GM23248 (cell line): Measurements from ENCODE around the gene SPATA25. TPM values are rescaled to one million over a fixed set of nuclear protein-coding genes. Genes with fewer than 3 reads are reported as not detected.
"Not testable (repeated sequence)": the region's sequence is repeated elsewhere in the genome, so short reads cannot be mapped to it uniquely, and the experiment has no call there.

ENCODE experiments used
- DNase-seq: peaks from one replicate; pipeline ENCODE4 v3.0.0-alpha.2; 2015
- H2AFZ ChIP-seq: fragments of 200-600 bp; sonication (generic); 2 replicates; pipeline ENCODE4 v1.6.1; 2016; ENCODE audit warnings: antibody characterized with exemption
- H3F3A ChIP-seq: fragments of 200-600 bp; sonication (generic); 2 replicates; pipeline ENCODE4 v1.6.1; 2016; ENCODE audit warnings: mild to moderate bottlenecking, antibody characterized with exemption, mixed run types; ENCODE audit not compliant: insufficient read depth
- H3K27ac ChIP-seq: fragments of 200-600 bp; sonication (generic); 2 replicates; pipeline ENCODE4 v1.5.1; 2016; ENCODE audit warnings: mild to moderate bottlenecking
- H3K27me3 ChIP-seq: fragments of 200-600 bp; sonication (generic); replicated peaks from 2 replicates; pipeline ENCODE4 v1.6.1; 2016; ENCODE audit warnings: mild to moderate bottlenecking; ENCODE audit not compliant: insufficient read depth
- H3K36me3 ChIP-seq: fragments of 200-600 bp; sonication (generic); 2 replicates; pipeline ENCODE4 v1.6.1; 2016; ENCODE audit warnings: low read depth, mild to moderate bottlenecking
- H3K4me1 ChIP-seq: fragments of 200-600 bp; sonication (generic); 2 replicates; pipeline ENCODE4 v1.6.1; 2016; ENCODE audit warnings: mild to moderate bottlenecking; ENCODE audit not compliant: insufficient read depth
- H3K4me2 ChIP-seq: fragments of 200-600 bp; sonication (generic); one replicate; pipeline ENCODE4 v1.6.1; 2016; ENCODE audit warnings: mild to moderate bottlenecking; ENCODE audit not compliant: unreplicated experiment
- H3K4me3 ChIP-seq: fragments of 200-600 bp; sonication (generic); 2 replicates; pipeline ENCODE4 v1.5.1; 2016; ENCODE audit warnings: mild to moderate bottlenecking
- H3K79me2 ChIP-seq: fragments of 200-600 bp; sonication (generic); 2 replicates; pipeline ENCODE4 v1.6.1; 2016; ENCODE audit warnings: mild to moderate bottlenecking; ENCODE audit not compliant: insufficient read depth
- H3K9ac ChIP-seq: fragments of 200-600 bp; sonication (generic); 2 replicates; pipeline ENCODE4 v1.6.1; 2016; ENCODE audit warnings: mild to moderate bottlenecking
- H3K9me2 ChIP-seq: fragments of 200-600 bp; sonication (generic); 2 replicates; pipeline ENCODE4 v1.6.1; 2016; ENCODE audit warnings: mixed run types, mild to moderate bottlenecking, moderate library complexity; ENCODE audit not compliant: insufficient read depth
- H3K9me3 ChIP-seq: fragments of 200-600 bp; sonication (generic); one replicate; pipeline ENCODE4 v1.6.1; 2017; ENCODE audit warnings: low read depth
- H4K20me1 ChIP-seq: fragments of 200-600 bp; sonication (generic); 2 replicates; pipeline ENCODE4 v1.6.0; 2016; ENCODE audit not compliant: insufficient read depth
- EZH2 ChIP-seq: fragments of 200-600 bp; sonication (generic); IDR thresholded peaks from 2 replicates; pipeline ENCODE4 v1.6.1; 2018; ENCODE audit warnings: antibody characterized with exemption, mild to moderate bottlenecking; ENCODE audit not compliant: insufficient read depth, poor library complexity, severe bottlenecking
- EZH2phosphoT487 ChIP-seq: fragments of 200-600 bp; sonication (generic); IDR thresholded peaks from 2 replicates; pipeline ENCODE4 v1.6.1; 2018; ENCODE audit warnings: antibody characterized with exemption, moderate library complexity, mild to moderate bottlenecking, low read depth; ENCODE audit not compliant: insufficient read depth
- WGBS, 2 experiments: methylation state at CpG; one replicate each; pipeline ENCODE4 v1.1.6; 2015 to 2017; ENCODE audit warnings: low lambda C conversion rate in 2 of 2, low coverage in 1 of 2; ENCODE audit errors: missing lambda C conversion rate in 2 of 2; 5-methylcytosine and 5-hydroxymethylcytosine counted together
- in situ Hi-C: fragments of 300-500 bp; cut with MboI; formaldehyde crosslinking; loops from 2 replicates; pipeline ENCODE4 v1.15.0; 2020
- polyA plus RNA-seq: library from polyadenylated mRNA; unstranded; fragments of >200 nt; fragmentation: Nextera tagmentation; extraction: Ambion mirVana; gene quantifications from 2 replicates; pipeline ENCODE4 v1.2.1, GENCODE V29; 2016
- total RNA-seq: library from RNA; depleted of rRNA; stranded (reverse); fragments of >200 nt; shearing (Covaris generic); gene quantifications from 2 replicates; pipeline ENCODE4 v1.2.3, GENCODE V29; 2014

Gene SPATA25
- total and polyA plus RNA-seq, 2 experiments from 2014 or later = not detected

- Histone ChIP-seq H3K4me3 (peak overlapping the region; percentile 95), H3K9ac (peak overlapping the region; percentile 99), H3K27me3 (no peaks in the 10 kb centered on the region), H3K36me3 (peaks cover 10% of the 10 kb centered on the region; the same call in 1 of the 2 replicates), H3K9me3 (no peaks in the 10 kb centered on the region), H3K9me2 (no peaks in the 10 kb centered on the region), H3K27ac (peak overlapping the region; percentile 95), H2AFZ (peak overlapping the region; percentile 70), H3K79me2 (peaks cover 52% of the 10 kb centered on the region), H3F3A (peaks cover 14% of the 10 kb centered on the region; the same call in 1 of the 2 replicates), H4K20me1 (no peaks in the 10 kb centered on the region), H3K4me2 (peak overlapping the region; percentile 97), H3K4me1 (peaks cover 12% of the 10 kb centered on the region; the same call in 1 of the 2 replicates)
- WGBS, 2 experiments = 1 to 2% methylated on average over 26 to 33 of the region's 34 CpGs
- peak; percentile 68 for DNase-seq
- TF ChIP-seq EZH2phosphoT487 = no peak
- TF ChIP-seq EZH2 = no peak
- in situ Hi-C loops = no loop called here
These were observed 46.7 kb upstream of the SPATA25 start for GRCh38 chr20:45934046-45934585.

GRCh38 chr20:45933266-45934045 lies 46.0 kb upstream of the SPATA25 start:
- Histone ChIP-seq H3K27me3 (no peaks in the 10 kb centered on the region), H3K9me2 (no peaks in the 10 kb centered on the region), H4K20me1 (no peaks in the 10 kb centered on the region), H3K36me3 (peaks cover 9% of the 10 kb centered on the region; the same call in 1 of the 2 replicates), H3K9me3 (no peaks in the 10 kb centered on the region), H3F3A (peaks cover 16% of the 10 kb centered on the region), H3K4me1 (peaks cover 12% of the 10 kb centered on the region; the same call in 1 of the 2 replicates), H3K27ac (peak overlapping the region; percentile 95), H2AFZ (peak overlapping the region; percentile 70), H3K79me2 (peaks cover 50% of the 10 kb centered on the region), H3K4me2 (peak overlapping the region; percentile 97), H3K9ac (peak overlapping the region; percentile 99), H3K4me3 (peak overlapping the region; percentile 95)
- in situ Hi-C loops = no loop called here
- TF ChIP-seq EZH2phosphoT487 (no peak), EZH2 (no peak)
- WGBS, 2 experiments = 32 to 33% methylated on average over 22 of the region's 22 CpGs
- peak; percentile 83 for DNase-seq

- H4K20me1 ChIP-seq, H3K9ac ChIP-seq, DNase-seq, H3K9me2 ChIP-seq, H2AFZ ChIP-seq, H3K4me2 ChIP-seq, in situ Hi-C loops, H3K9me3 ChIP-seq, H3K4me1 ChIP-seq, H3K36me3 ChIP-seq, H3K4me3 ChIP-seq, H3K27ac ChIP-seq, H3K27me3 ChIP-seq: not testable (repeated sequence)
- H3K79me2 ChIP-seq = peaks cover 32% of the 10 kb centered on the region
- H3F3A ChIP-seq = peaks cover 17% of the 10 kb centered on the region
- WGBS, 2 experiments = 92% methylated on average over 12 to 17 of the region's 17 CpGs
These were observed 44.3 kb upstream of the SPATA25 start for GRCh38 chr20:45931680-45932079.

- H3K79me2 ChIP-seq = peaks cover 6% of the 10 kb centered on the region
- no peak overlapping the region for H3K9ac ChIP-seq
- H3K9me3 ChIP-seq = no peaks in the 10 kb centered on the region
- no peaks in the 10 kb centered on the region; the same call in 1 of the 2 replicates for H3K4me1 ChIP-seq
- H3K27me3 ChIP-seq = no peaks in the 10 kb centered on the region
- TF ChIP-seq EZH2phosphoT487 (no peak), EZH2 (no peak)
- WGBS, 2 experiments = 77 to 80% methylated on average over 14 of the region's 14 CpGs
- H3K27ac ChIP-seq = no peak overlapping the region
- no peak overlapping the region for H3K4me3 ChIP-seq
- H3K4me2 ChIP-seq = no peak overlapping the region
- H3K36me3 ChIP-seq = no peaks in the 10 kb centered on the region
- H4K20me1 ChIP-seq = no peaks in the 10 kb centered on the region
- peaks cover 10% of the 10 kb centered on the region; the same call in 1 of the 2 replicates for H3F3A ChIP-seq
- in situ Hi-C loops = no loop called here
- no peak overlapping the region for H2AFZ ChIP-seq
- H3K9me2 ChIP-seq = no peaks in the 10 kb centered on the region
- DNase-seq = no peak
These were observed 39.9 kb upstream of the SPATA25 start for GRCh38 chr20:45927071-45927878.
